GM21447 (cell line): Measurements from ENCODE around the gene SLC52A3.

Source experiments
- ATAC-seq: cut with Tn5 transposase; IDR thresholded peaks from one replicate; pipeline ENCODE4 v1.9.1; 2021; ENCODE audit not compliant: unreplicated experiment

SLC52A3 gene

DNA sequence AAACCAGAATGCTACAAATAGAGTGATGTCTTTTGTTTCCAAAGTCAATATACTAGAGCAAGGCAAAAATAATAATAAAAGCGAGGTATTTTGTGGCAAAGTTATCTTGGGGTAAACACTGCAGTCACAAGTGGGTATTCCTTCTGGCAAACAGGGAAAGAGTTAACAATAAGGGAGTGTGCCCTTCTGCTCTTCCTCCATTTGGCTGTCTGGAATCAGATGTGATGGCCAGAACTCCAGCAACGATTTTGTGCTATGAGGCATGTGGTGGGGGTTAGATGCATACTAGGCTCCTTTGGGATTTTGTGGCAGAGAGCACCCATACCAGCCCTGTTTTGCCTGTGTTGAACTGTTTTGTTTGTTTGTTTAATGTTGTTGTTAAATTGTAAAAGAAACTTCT is 2.4 kb upstream of the SLC52A3 start:
- ATAC-seq: no peak

DNA sequence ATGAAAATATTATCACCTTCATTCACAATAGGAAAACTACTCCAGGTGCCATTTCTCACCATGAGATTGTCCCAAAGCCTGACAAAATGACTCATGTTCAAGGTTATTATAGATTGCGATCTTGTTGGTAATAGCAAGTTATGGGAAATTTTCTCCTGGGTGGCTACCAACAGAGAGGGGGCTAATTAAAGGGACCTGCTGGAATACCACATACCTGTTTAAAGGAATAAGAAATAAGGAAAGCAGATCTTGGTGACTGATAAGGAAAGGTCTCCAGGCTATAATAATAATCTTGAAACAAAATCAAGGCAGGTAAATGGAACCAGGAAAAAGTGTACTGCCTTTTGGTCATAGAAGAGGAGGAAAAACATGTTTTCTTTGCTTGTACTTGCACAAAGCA is 1.4 kb downstream of the SLC52A3 start:
- ATAC-seq: no peak

DNA sequence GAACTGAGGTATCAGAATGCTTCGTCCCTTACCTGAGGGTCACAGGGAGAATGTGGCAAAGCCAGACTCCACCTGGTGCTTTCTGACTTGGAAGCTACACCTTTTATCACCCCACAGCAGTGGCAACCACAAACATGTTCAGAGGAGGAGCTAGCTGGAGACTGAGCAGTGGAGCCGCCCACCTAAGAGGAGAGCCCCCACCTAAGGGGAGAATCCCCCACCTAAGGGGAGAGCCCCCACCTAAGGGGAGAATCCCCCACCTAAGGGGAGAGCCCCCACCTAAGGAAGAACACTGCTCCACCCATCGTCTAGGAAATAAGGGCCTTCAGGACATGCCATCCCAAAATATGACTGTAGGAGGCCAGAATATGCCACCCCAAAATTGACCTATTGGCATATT is 4.0 kb downstream of the SLC52A3 start:
- ATAC-seq: no peak

DNA sequence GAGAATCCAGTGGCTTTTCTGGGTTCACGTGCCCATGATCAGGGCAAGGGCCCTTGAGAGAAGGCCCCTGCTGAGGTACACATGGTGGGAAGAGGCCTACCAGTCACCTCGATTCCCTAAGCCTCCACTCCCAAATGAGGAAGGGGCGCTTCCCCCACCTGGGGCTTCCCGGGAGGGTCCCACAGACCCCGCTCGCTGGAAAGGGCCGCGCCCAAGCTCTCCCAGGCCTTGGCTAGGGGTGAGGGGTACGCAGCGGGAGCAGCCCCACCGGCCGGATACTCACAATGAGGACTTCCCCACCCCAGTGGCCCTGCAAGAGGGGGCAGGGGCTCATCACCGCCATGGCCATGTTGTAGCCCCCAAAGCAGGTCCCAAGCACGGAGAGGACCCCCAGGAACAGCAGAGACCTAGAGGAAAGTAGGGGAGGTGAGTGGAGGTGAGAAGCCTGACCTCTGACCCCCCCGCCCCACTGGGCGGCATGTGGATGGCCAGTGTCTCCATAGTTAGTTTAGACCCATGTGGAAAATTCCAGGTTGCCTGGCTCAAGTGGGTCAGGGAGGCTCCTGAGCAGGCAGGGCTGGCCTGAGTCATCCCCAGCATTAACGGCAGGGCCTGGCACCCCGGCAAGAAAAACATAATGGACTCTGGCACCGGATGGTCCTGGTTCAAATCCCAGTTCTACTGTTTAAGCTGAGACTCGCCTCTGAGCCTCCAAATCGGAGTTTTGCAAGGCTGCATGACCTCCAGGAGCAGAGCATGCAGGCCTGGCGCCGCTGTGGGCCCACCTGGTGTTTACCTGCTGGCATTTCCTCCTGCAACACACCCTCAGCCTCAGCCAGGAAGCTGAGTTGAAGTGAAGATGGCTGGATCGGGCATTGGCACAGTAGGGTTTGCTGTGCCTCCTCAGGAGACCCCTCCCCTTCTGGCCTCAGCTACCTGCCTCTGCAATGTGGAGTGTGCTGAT is 6.6 kb downstream of the SLC52A3 start:
- no peak for ATAC-seq

DNA sequence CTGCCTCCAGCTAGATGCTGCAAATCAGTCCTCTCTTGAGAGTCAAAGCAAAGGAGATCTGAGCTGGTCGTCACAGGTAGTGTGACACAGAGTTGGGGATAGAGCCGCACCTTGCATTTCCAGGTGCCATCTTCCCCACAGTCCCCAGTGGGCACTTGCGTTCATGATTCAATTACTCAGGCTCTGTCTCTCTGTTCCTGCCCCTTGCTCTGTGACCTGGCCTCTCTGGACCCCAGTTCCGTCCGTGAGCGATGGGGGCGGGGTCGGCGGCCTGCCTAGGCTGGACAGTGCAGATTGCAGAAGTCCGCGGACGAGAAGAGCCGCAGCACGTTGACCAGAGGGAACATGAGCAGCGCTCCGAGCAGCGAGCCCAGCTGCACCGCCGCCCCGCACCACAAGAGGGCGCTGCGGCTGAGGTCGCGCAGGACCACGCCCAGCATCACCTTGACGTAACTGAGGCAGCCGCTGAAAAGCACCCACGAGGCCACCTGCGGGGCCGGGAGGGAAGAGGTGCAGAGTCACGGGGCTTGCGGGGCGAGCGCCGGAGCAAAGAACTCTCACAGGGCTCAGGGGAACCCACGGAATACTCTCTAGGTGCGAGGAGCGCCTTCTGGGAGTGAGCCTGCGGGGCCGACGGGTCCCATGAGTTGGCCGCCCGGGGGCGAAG is 7.4 kb downstream of the SLC52A3 start:
- ATAC-seq: no peak

DNA sequence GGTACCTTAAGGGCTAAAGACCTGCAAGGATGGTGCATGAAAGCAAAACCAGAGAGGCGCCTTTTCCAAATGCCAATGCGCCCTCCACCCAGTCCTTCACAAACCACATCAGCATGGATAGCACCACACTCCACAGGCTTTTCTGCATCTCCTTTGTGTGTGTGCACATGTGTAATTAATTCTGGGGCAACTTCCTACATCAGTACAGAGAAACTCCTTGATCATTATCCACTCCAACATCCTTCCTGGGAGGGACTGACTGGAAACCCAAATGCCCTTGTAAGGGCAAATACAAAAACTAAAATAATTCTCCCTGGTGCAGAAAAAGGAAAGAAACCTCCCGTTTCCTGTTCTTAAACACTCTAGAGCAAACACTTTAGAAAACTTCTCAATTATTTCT is 10.8 kb downstream of the SLC52A3 start:
- ATAC-seq: no peak

DNA sequence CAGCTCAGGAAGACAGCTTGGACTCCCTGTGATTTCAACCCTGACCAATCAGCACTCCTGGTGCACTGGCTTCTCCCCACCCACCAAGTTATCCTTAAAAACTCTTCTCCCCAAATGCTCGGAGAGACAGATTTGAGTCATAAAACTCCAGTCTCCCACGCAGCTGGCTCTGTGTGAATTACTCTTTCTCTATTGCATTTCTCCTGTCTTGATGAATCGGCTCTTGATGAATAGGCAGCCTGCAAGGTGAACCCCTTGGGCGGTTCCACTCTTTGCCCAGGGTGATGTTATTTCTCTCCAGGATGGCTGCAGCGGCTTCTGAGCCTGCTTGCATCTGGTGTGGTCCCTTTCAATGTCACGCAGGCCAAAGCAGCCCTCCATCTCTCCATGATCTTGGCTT is 12.4 kb downstream of the SLC52A3 start:
- ATAC-seq: no peak

DNA sequence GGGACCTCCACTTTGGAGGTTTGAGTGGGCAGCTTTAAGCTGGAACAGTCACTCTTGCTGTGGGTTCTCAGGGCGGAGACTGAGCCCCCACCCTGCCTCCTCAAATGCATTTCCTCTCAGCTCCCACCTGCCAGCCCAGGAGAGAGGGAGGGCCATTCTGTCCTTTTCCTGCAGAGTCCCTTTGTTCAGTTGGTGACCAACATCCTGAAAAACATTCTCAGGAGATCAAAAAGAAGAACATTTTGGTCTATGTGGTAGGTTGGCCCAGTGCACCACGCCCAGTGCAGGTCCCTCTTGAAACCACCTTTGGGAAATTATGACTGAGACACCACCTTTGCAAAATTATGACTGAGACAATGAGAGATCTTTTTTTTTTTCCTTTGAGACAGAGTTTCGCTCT is 13.4 kb downstream of the SLC52A3 start:
- ATAC-seq: no peak

DNA sequence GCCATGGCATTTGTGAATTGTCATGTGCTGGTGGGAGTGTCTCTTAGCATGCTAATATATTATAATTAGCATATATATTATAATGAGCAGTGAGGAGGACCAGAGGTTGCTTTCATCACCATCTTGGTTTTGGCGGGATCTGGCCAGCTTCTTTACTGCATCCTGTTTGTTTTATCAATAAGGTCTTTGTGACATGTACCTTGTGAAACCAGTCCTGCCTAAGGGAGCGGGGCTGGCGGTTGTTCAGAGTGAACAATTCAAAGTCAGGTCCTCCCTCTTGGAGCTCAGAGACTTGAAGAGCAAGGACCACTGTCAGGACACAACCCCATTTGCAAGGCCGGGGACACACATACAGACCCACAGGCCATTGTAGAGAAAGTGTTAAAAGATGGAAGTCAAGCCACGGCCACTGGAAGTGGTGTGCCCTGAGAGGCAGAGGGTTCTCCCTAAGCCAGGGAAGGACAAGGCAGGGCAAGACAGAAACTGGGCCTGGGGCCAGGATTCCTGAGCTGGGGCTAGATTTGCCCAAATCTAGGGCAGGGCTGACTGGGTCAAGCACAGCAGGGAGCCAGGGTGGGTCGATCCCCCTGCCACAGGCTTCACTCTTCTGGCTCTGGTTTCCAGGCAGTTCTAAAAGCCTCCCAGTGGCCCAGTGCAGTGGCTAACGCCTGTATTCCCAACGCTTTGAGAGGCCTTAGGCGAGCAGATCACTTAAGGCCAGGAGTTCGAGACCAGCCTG is 14.2 kb downstream of the SLC52A3 start:
- ATAC-seq: no peak

DNA sequence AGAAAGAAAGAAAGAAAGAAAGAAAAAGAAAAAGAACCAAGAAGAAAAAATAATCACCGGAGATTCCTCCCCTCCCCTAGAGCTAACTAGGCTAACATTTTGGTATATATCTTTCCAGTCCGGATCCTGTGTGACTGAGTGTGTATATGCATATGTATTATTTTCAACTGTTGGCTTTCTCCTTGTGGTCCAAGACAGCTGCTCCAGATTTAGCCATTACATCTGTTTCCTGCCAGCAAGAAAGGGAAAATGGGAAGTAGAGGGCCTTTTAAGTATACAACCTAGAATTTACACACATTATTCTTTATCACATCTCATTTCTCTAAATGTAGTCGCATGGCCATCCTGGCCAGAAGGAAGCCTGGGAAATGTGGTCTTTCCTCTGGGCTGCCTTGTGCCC is 15.2 kb downstream of the SLC52A3 start:
- ATAC-seq: no peak

DNA sequence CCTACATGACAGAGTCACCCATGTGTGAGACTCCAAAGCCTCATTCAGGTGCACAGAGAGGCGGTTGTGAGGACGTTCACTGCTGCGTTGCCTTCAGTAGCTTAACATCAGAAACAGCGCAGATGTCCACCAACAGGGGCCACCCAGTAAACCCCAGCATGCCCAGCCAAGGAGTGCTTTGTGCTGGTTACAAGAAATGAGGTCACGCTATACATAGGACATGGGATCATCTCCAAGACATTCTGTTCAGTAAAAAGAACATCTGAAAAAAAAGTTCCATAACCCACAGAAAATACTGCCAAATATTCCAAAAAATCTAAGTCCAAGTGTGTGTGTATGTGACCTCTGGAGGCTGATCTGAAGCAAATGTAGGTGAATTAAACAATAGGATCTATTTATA is 16.0 kb downstream of the SLC52A3 start:
- no peak for ATAC-seq

DNA sequence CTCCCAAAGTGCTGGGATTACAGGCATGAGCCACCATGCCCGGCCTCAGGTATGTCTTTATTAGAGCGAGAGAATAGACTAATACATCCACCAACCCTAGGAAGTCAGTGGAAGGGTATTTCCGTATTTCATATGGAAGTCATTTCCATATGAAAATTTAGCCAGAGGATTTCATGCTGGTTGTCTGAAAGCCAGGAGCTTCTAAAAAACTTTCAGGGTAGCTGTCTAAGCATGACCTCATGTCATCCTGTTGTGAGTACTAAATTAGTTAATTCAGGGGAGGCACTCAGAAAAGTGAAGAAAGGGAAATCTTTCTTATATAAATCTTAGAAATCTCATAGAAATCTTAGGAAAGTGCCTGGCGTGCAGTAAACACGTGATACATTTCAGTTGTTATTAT is 16.5 kb downstream of the SLC52A3 start:
- no peak for ATAC-seq

DNA sequence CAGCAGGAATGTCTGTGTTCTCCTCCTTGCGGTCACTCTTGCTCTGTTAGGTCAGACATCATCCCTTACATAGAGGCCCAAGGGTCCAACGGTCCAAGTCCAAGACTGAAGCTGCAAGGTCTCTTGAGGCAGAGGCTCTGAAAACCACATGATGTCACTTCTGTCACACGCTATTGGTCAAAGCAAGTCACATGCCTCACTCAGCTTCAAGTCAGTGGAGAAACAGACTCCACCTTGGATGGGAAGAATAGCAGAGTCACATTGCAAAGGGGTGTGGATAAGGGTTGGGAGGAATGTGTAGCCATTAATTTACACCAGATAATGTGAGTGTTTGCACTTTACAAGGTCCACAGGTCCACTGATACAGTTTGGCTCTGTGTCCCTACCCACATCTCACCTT is 17.5 kb downstream of the SLC52A3 start:
- ATAC-seq: no peak

DNA sequence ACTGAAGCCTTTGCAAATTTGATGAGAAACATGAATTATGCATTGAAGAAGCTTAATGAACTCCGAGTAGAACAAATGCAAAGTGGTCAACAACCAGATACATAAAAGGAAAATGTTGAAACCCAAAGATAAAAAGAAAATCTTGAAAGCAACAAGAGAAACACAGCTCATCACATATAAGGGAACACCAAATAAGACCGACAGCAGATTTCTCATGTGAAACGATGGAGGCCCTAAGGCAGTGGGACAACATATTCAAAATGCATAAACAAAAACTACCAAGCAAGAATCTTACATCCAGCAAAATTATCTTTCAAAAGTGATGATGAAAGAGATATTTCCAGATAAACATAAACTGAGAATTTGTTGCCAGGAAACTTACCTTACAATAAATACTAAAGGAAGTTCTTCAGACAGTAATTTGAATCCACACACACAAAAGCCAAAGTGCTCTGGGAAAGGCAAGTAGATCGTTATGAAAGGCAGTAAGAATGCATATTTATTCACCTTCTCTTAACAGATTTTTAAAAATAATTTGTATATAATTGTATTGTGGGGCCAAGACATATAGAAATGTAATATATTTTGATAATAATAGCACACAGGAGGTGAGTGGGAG is 22.5 kb downstream of the SLC52A3 start:
- ATAC-seq: no peak

DNA sequence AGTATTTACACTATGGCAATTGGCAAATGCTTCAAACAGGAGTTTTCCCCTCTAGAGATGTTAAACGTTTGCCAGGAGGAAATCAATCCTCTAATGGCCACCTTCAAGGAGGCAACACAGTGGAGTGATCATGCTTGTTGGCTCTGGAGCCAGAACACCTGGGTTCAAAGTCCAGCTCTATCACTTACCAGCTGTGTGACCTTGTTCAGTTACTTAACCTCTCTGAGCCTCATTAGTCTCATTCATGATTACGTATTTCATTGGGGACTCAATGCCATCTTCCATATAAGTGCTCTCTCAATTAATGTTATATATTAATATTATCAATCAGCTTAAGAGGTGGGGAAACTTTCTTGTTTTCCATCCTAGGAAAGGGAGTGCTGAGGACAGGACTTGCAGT is 26.1 kb downstream of the SLC52A3 start:
- no peak for ATAC-seq

DNA sequence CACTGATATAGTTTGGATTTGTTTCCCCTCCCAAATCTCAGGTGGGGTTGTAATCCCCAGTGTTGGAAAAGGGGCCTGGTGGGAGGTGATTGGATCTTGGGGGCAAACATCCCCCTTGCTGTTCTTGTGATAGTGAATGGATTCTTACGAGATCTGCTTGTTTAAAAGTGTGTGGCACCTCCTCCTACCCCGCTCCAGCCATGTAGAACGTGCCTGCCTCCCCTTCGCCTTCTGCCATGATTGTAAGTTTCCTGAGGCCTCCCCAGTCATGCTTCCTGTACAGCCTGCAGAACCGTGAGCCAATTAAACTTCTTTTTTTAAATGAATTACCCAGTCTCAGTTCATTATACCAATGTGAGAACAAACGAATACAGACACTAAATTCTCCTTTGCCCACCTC is 26.7 kb downstream of the SLC52A3 start:
- no peak for ATAC-seq

DNA sequence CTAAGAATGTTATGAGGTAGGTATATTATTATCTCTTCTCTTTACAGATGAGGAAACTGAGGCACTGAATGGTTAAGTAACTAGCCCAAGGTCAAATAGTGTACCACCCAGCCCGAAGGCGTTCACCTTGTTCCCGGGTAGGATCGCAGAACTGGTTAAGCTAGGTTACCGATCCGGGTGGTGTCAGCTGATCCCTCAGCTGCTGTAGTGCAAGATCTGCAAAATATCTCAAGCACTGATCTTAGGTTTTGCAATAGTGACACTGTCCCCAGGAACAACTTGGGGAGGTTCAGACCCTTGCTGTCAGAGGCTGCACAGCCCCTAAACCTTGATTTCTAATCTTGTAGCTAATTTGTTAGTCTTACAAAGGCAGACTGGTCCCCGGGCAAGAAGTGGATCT is 28.1 kb downstream of the SLC52A3 start:
- ATAC-seq: no peak

DNA sequence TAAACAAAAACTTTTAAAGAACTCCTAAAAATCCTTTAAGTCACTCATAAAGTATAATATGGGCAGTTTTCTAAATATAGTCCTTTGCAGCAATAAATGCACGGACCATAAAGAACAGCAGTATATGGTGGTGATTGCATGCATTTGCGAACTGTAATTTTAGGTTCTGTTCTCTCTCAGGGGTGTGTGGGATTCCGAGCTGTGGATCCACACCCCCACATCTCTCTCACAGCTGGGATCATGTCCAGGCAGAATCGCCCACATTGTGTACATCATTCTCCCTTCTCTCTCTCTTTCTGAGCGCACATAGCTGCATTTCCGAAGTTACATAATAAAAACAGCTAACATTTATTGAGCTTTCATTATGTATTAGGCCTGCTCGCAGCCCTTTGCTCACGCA is 28.6 kb downstream of the SLC52A3 start:
- ATAC-seq: no peak

DNA sequence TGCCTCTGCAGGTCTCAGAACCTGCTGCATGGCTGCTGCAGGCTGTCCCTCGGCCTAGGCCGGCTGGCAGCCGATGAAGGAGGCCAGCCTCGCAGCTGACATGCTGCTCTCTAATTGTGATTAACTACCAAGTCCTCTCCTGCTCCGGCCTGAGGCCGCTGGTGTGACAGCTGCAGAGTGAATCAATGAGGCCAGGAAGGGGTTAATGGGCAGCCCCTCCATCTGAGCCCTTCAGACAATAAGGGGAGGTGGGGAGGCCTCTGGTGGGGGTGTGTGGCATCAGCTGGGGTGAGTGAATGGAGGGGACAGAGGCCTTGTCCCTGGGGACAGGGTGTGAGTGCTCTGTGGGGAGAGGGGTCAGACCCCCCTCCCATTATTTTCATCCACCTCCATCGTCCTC is 34.4 kb downstream of the SLC52A3 start:
- ATAC-seq: no peak

DNA sequence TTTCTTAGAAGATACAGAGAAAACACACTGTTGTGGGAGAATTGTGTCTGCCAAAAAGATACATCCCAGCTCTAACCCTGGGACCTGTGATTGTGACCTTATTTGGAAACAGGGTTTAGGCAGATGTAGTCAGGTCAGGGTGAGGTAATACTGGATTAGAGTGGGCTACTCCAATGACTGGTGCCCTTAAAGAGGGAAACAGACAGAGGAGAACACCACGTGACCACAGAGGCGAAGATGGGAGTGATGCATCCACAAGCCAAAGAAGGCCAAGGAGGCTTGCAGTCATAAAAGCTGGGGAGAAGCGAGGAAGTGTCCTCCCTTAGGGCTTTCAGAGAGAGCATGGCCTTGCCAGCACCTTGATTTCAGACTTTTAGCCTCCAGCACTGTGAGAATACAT is 35.6 kb downstream of the SLC52A3 start:
- ATAC-seq: no peak

DNA sequence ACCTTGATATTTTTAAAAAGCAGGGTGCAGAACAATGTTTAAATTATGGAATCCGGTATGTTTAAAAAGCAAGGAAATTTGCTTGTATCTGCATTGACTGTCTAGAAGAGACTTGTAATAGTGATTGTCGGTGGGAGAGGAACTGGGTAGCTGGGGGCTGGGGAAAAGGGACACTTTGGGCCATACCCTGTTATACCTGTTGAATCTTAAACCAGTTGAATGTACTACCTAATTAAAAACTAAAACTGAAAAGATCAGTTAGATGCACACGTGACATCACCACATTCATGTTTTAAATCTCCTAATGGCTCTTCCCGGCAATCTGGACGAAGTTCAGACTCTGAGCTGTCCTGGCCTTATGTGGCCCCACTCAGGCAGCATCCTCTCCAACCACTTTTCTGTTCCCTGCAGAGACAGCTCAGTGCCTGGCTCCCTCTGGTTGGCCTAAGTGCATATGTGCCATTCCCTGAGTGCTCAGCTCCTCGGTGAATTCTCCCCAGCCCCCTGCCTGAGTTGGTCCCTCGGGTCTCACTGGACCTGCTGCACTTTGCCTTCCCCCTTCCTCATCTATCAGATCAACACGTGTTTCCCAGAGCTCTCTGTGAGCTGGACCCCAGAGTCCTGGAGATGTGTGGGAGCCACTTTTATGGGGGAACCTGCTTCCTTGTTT is 36.3 kb downstream of the SLC52A3 start:
- ATAC-seq: no peak
